Lung (tissue), 16 donors: ENCODE results near the gene SYNJ2BP. TPM values are rescaled to one million over a fixed set of nuclear protein-coding genes. Genes with fewer than 3 reads are reported as not detected.
A peak's percentile ranks its signal among the peaks of the same experiment; 100 is the strongest.

Experiments used
- ATAC-seq: fragments of 200-7000 bp; cut with Tn5 transposase; one replicate; pipeline ENCODE4 v1.9.1; 2020; ENCODE audit warnings: moderate number of reproducible peaks; ENCODE audit not compliant: insufficient read depth, low FRiP score
- DNase-seq, 3 donors: peaks; one replicate each; pipeline ENCODE4 v3.0.0-alpha.2; 2013 to 2017
- H3K27ac ChIP-seq, 2 donors: one replicate each; pipeline ENCODE4 v1.5.1; 2013; ENCODE audit warnings: mild to moderate bottlenecking in 2 of 2, moderate library complexity in 2 of 2, control low read depth in 1 of 2, inconsistent platforms in 1 of 2, low read depth in 1 of 2, low read length in 1 of 2
- H3K27me3 ChIP-seq, 3 donors: one replicate each; pipeline ENCODE4 v1.5.1; 2013; ENCODE audit warnings: low read length in 2 of 3; ENCODE audit not compliant: control insufficient read depth in 3 of 3, insufficient read depth in 3 of 3
- H3K36me3 ChIP-seq, 4 donors: one replicate each; pipeline ENCODE4 v1.5.1; 2013; ENCODE audit warnings: low read length in 4 of 4, mild to moderate bottlenecking in 1 of 4, moderate library complexity in 1 of 4; ENCODE audit not compliant: control insufficient read depth in 4 of 4, insufficient read depth in 4 of 4
- H3K4me1 ChIP-seq, 5 donors: one replicate each; pipeline ENCODE4 v1.5.1; 2013; ENCODE audit warnings: low read length in 5 of 5, mild to moderate bottlenecking in 2 of 5, moderate library complexity in 1 of 5; ENCODE audit not compliant: control insufficient read depth in 5 of 5, insufficient read depth in 5 of 5
- H3K4me3 ChIP-seq: one replicate; pipeline ENCODE4 v1.5.1; 2013; ENCODE audit warnings: mild to moderate bottlenecking, control low read depth, moderate library complexity
- H3K9ac ChIP-seq, 2 donors: one replicate each; pipeline ENCODE4 v1.5.1; 2013; ENCODE audit warnings: low read length in 2 of 2, control low read depth in 1 of 2; ENCODE audit not compliant: insufficient read depth in 1 of 2
- H3K9me3 ChIP-seq, 4 donors: one replicate each; pipeline ENCODE4 v1.5.1; 2013; ENCODE audit warnings: low read length in 3 of 4, mild to moderate bottlenecking in 1 of 4, moderate library complexity in 1 of 4; ENCODE audit not compliant: control insufficient read depth in 4 of 4, insufficient read depth in 3 of 4
- WGBS, 2 donors: extraction: QIAGEN DNeasy Blood & Tissue Kit; methylation state at CpG; one replicate each; pipeline ENCODE4 v1.1.7; 2013; 5-methylcytosine and 5-hydroxymethylcytosine counted together
- long read RNA-seq, 5 donors: transcript quantifications; one replicate each; lab custom pipeline, GENCODE V29; 2026
- polyA plus RNA-seq, 2 donors: library from polyadenylated mRNA; stranded (reverse); fragments of 200-250 nt; gene quantifications; one replicate each; pipeline ENCODE4 v1.2.1, GENCODE V29; 2013
- total RNA-seq, 2 donors: library from RNA; depleted of rRNA in 1 of 2; stranded (reverse); fragments of >200 nt in 1 of 2; gene quantifications; one replicate each; pipeline ENCODE4 v1.2.1, GENCODE V29; 2014 to 2021
- TF ChIP-seq, protein P1 (sequence below): IDR thresholded peaks from 2 replicates; pipeline ENCODE4 v1.5.1; 2012; ENCODE audit warnings: mild to moderate bottlenecking; ENCODE audit errors: control extremely low read depth, extremely low read depth
- donor health status: control.
- donor health status: control.
- donor health status: Bipolar disorder and iron deficiency.
- donor health status: healthy.
- donor health status: DM: yes; HTN: yes; CAD: no.

SYNJ2BP gene, protein sequence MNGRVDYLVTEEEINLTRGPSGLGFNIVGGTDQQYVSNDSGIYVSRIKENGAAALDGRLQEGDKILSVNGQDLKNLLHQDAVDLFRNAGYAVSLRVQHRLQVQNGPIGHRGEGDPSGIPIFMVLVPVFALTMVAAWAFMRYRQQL
- 10 to 100 TPM; 27.0 to 32.4 TPM for total RNA-seq
- 1 to 10 TPM; 9.6 to 9.8 TPM for polyA plus RNA-seq
- long read RNA-seq, donor 1, full-length matches to known transcripts, result 11 of 11 reads
- long read RNA-seq, donor 1, partial matches to known transcripts, result 0 of 11 reads
- long read RNA-seq, donor 1, other reads (novel, unspliced or antisense), result 0 of 11 reads
- long read RNA-seq, donor 2, full-length matches to known transcripts, result 4 of 4 reads
- long read RNA-seq, donor 2, partial matches to known transcripts, result 0 of 4 reads
- long read RNA-seq, donor 2, other reads (novel, unspliced or antisense), result 0 of 4 reads
- long read RNA-seq, donor 3, full-length matches to known transcripts, result 2 of 2 reads
- long read RNA-seq, donor 3, partial matches to known transcripts, result 0 of 2 reads
- long read RNA-seq, donor 3, other reads (novel, unspliced or antisense), result 0 of 2 reads
- long read RNA-seq, donor 4, full-length matches to known transcripts, result 6 of 6 reads
- long read RNA-seq, donor 4, partial matches to known transcripts, result 0 of 6 reads
- long read RNA-seq, donor 4, other reads (novel, unspliced or antisense), result 0 of 6 reads
- long read RNA-seq, donor 5, full-length matches to known transcripts, result 18 of 18 reads
- long read RNA-seq, donor 5, partial matches to known transcripts, result 0 of 18 reads
- long read RNA-seq, donor 5, other reads (novel, unspliced or antisense), result 0 of 18 reads

DNA sequence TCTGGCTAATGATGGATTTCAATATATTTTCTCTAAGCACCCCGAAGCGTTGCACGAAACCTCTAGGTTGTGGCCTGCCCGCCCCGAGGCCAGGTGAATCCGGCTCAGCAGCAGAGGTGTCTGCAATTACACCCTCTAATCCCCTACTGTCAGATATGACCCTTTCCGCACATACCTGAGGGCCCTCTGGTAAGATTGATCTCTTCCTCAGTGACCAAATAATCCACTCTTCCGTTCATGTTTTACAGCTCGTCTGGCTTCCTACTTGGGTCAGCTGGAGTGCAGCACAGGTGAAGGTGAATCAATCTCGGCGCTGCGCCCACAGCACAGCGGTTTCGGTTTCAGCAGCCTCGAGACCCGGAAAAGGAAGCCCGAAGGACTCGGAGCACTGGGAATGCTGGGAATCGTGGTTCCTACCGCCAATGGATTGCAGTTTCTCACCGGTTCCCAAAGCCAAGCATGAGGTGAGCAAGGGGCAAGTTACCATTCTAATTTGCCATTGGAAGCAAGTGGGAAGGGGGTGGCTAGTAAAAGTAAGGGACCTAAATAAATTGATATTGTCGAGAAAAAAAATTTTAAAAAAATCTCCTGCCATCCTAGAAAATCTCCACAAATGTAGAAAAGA lies at the start of gene SYNJ2BP:
Gene SYNJ2BP (minus strand): TSS at position 366 of the 625 bp plus-strand sequence. CDS start 127 bp downstream, at position 239.
- TF ChIP-seq, protein P1, sequence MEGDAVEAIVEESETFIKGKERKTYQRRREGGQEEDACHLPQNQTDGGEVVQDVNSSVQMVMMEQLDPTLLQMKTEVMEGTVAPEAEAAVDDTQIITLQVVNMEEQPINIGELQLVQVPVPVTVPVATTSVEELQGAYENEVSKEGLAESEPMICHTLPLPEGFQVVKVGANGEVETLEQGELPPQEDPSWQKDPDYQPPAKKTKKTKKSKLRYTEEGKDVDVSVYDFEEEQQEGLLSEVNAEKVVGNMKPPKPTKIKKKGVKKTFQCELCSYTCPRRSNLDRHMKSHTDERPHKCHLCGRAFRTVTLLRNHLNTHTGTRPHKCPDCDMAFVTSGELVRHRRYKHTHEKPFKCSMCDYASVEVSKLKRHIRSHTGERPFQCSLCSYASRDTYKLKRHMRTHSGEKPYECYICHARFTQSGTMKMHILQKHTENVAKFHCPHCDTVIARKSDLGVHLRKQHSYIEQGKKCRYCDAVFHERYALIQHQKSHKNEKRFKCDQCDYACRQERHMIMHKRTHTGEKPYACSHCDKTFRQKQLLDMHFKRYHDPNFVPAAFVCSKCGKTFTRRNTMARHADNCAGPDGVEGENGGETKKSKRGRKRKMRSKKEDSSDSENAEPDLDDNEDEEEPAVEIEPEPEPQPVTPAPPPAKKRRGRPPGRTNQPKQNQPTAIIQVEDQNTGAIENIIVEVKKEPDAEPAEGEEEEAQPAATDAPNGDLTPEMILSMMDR, result no peak
- Histone ChIP-seq H3K27me3 (peaks cover 0 to 5% (median 0%) of the 10 kb centered on the region in 3 donors), H3K36me3 (peaks cover 0 to 6% (median 0%) of the 10 kb centered on the region in 4 donors), H3K9ac (peak within 1 kb of the TSS; percentile 64 to 93), H3K27ac (peak within 1 kb of the TSS; percentile 29 to 79), H3K9me3 (no peaks in the 10 kb centered on the region), H3K4me1 (peaks cover 0 to 7% (median 5%) of the 10 kb centered on the region in 5 donors), H3K4me3 (peak within 1 kb of the TSS; percentile 93)
- ATAC-seq (peak; percentile 95), DNase-seq (peak; percentile 61 to 83 (median 79))
- WGBS, 2 donors, result 0 to 1% methylated on average over 22 of the region's 22 CpGs

GRCh38 chr14:70454731-70455130 lies 37.8 kb upstream of the SYNJ2BP start:
- no peak for DNase-seq
- peaks cover 0 to 6% (median 0%) of the 10 kb centered on the region in 5 donors for H3K4me1 ChIP-seq
- H3K27me3 ChIP-seq, result no peaks in the 10 kb centered on the region
- no peaks in the 10 kb centered on the region for H3K9me3 ChIP-seq
- H3K4me3 ChIP-seq, result no peak overlapping the region
- no peaks in the 10 kb centered on the region for H3K36me3 ChIP-seq
- WGBS, 2 donors, result 26 to 44% methylated on average over 1 of the region's 1 CpG
- H3K27ac ChIP-seq, result no peak overlapping the region
- no peak overlapping the region for H3K9ac ChIP-seq
- no peak for ATAC-seq
- TF ChIP-seq, protein P1, result no peak

- no peak for ATAC-seq
Observed at GRCh38 chr14:70451874-70452273, 35.0 kb upstream of the SYNJ2BP start, which contains the start of gene ADAM21. Gene ADAM21 (plus strand): TSS chr14:70452174. CDS start chr14:70457500, 5,326 bp downstream.

More at GRCh38 chr14:70451874-70452273, 35.0 kb upstream of the SYNJ2BP start, which contains the start of gene ADAM21:
- no peak within 1 kb of the TSS for H3K4me3 ChIP-seq
- TF ChIP-seq, protein P1, result no peak
- H3K9ac ChIP-seq, result no peak within 1 kb of the TSS
- no peaks in the 10 kb centered on the region for H3K9me3 ChIP-seq
- whole genome bisulfite sequencing, 2 donors, result 92 to 96% methylated on average over 1 of the region's 1 CpG
- no peaks in the 10 kb centered on the region for H3K36me3 ChIP-seq
- no peak within 1 kb of the TSS for H3K27ac ChIP-seq
- no peak for DNase-seq
- no peaks in the 10 kb centered on the region for H3K27me3 ChIP-seq
- H3K4me1 ChIP-seq, result peaks cover 0 to 6% (median 0%) of the 10 kb centered on the region in 5 donors
